DOHH2 (cell line): ENCODE measurements around the gene TFF1.

Experiments used
- CTCF ChIP-seq: fragments of 200-600 bp; sonication (generic); IDR thresholded peaks from one replicate; pipeline ENCODE4 v1.5.1; 2014; ENCODE audit warnings: antibody characterized with exemption, mild to moderate bottlenecking, low read depth, low read length; ENCODE audit not compliant: poor library complexity, severe bottlenecking
- EZH2phosphoT487 ChIP-seq: fragments of 200-600 bp; sonication (generic); IDR thresholded peaks from 2 replicates; pipeline ENCODE4 v1.6.1; 2017; ENCODE audit warnings: borderline replicate concordance, mild to moderate bottlenecking, antibody characterized with exemption, low read length, moderate library complexity, mixed read lengths

GRCh38 chr21:42401154-42401553 lies 34.8 kb upstream of the TFF1 start:
- no peak for TF ChIP-seq CTCF
- TF ChIP-seq EZH2phosphoT487: no peak
